Measurements from ENCODE around the gene NUP214. TPM values are rescaled to one million over a fixed set of nuclear protein-coding genes. Genes with fewer than 3 reads are reported as not detected.
"Not testable (repeated sequence)": the region's sequence is repeated elsewhere in the genome, so short reads cannot be mapped to it uniquely, and the experiment has no call there.

NUP214 gene
- total and polyA plus RNA-seq, 4 donors = 16.6 to 44.3 (median 34.0) TPM

GRCh38 chr9:131095666-131096268 lies 29.6 kb upstream of the NUP214 start:
- no peak for DNase-seq (ENCODE audit: low read depth in 4 of 6, low spot score in 6 of 6)
- Histone ChIP-seq H3K4me3 (ENCODE audit: low read depth, low read length) (peak overlapping the region; percentile 66), H3K9me3 (ENCODE audit: control insufficient read depth, insufficient read depth, low read length) (no peaks in the 10 kb centered on the region), H3K27me3 (ENCODE audit: control insufficient read depth, insufficient read depth, low read length) (peaks cover 14% of the 10 kb centered on the region), H3K27ac (ENCODE audit: low read depth, low read length) (peak overlapping the region; percentile 71), H3K4me1 (ENCODE audit: control insufficient read depth, insufficient read depth, low read length) (peaks cover 73% of the 10 kb centered on the region), H3K36me3 (ENCODE audit: control insufficient read depth, insufficient read depth, low read length) (peaks cover 12% of the 10 kb centered on the region)
- whole genome bisulfite sequencing (ENCODE audit: insufficient coverage) = 29% methylated on average over 12 of the region's 16 CpGs

- Histone ChIP-seq H3K4me1 (ENCODE audit: control insufficient read depth, insufficient read depth, low read length) (peaks cover 72% of the 10 kb centered on the region), H3K27ac (ENCODE audit: low read depth, low read length) (peak within 1 kb of the TSS; percentile 71), H3K4me3 (ENCODE audit: low read depth, low read length) (peak within 1 kb of the TSS; percentile 66), H3K9me3 (ENCODE audit: control insufficient read depth, insufficient read depth, low read length) (no peaks in the 10 kb centered on the region), H3K27me3 (ENCODE audit: control insufficient read depth, insufficient read depth, low read length) (peaks cover 14% of the 10 kb centered on the region), H3K36me3 (ENCODE audit: control insufficient read depth, insufficient read depth, low read length) (peaks cover 10% of the 10 kb centered on the region)
- peak in 2 of 6 donors; percentile 78 to 85 for DNase-seq (ENCODE audit: low read depth in 4 of 6, low spot score in 6 of 6)
- under 1% methylated on average over 76 of the region's 99 CpGs for WGBS (ENCODE audit: insufficient coverage)
Observed at GRCh38 chr9:131096269-131097125, 28.9 kb upstream of the NUP214 start, which contains the start of gene AIF1L. TSS of gene AIF1L (plus strand) at chr9:131096531. CDS start at chr9:131096630, 99 bp downstream.

GRCh38 chr9:131097126-131097947 lies 28.0 kb upstream of the NUP214 start:
- Histone ChIP-seq H3K27me3 (ENCODE audit: control insufficient read depth, insufficient read depth, low read length) (peaks cover 14% of the 10 kb centered on the region), H3K4me3 (ENCODE audit: low read depth, low read length) (peak overlapping the region; percentile 66), H3K9me3 (ENCODE audit: control insufficient read depth, insufficient read depth, low read length) (no peaks in the 10 kb centered on the region), H3K27ac (ENCODE audit: low read depth, low read length) (peak overlapping the region; percentile 64), H3K4me1 (ENCODE audit: control insufficient read depth, insufficient read depth, low read length) (peaks cover 75% of the 10 kb centered on the region), H3K36me3 (ENCODE audit: control insufficient read depth, insufficient read depth, low read length) (peaks cover 10% of the 10 kb centered on the region)
- peak in 1 of 6 donors; percentile 49 for DNase-seq (ENCODE audit: low read depth in 4 of 6, low spot score in 6 of 6)
- WGBS (ENCODE audit: insufficient coverage) = 19% methylated on average over 14 of the region's 19 CpGs

DNA sequence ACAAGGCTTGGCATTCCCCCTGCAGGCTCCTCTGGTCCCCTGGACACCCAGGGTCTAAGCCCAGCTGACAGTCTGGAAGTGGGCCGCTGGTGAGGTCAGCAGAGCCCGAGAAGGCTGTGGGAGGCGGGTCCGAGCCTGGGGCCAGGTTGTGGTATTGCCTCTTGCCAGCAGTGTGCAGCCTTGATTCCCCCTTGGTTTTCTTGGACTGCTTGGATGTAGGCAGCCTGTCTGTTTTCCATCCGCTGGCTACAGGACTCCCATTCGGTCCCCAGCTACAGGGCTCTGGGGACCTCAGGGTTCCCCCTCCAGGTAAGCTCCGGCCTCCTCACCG lies 27.5 kb upstream of the NUP214 start:
- peaks cover 75% of the 10 kb centered on the region for H3K4me1 ChIP-seq (ENCODE audit: control insufficient read depth, insufficient read depth, low read length)
- H3K27ac ChIP-seq (ENCODE audit: low read depth, low read length) = peak overlapping the region; percentile 64

DNA sequence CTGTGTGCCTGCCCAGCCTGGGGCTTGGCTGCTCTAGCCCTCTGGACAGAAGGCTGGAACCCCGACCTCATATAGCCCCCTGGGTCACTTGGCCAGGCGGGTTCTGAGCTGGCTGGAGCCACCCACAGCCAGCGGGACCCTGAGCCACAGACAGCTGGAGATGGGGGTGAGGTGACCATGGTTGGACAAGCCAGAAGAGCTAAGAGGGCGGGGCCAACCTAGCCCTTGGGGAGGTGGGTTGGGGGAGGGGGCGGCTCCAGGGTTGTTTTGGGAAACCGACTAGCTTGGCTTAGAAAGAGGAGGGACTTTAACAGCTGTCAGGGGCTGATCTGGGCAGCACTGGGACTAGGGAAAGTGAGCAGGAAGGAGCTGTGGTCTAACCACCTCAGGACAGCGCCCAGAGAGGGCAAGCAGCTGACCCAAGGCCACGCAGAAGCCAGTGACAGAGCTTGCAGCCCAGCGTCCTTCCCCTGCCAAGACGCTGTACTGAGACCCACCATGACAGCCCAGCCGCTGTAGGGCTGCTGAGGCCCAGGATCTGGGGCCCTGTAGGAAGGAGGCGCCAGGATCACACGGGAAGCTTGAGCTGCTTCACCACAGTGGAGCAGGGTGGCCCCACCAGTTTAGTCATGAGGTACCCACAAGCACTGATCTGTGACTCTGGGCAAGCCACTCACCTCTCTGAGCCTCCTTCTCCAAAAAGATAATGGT lies 26.8 kb upstream of the NUP214 start:
- no peak overlapping the region for H3K4me3 ChIP-seq (ENCODE audit: low read depth, low read length)
- no peak for DNase-seq (ENCODE audit: low read depth in 4 of 6, low spot score in 6 of 6)
- peaks cover 10% of the 10 kb centered on the region for H3K36me3 ChIP-seq (ENCODE audit: control insufficient read depth, insufficient read depth, low read length)
- peaks cover 74% of the 10 kb centered on the region for H3K4me1 ChIP-seq (ENCODE audit: control insufficient read depth, insufficient read depth, low read length)
- peaks cover 14% of the 10 kb centered on the region for H3K27me3 ChIP-seq (ENCODE audit: control insufficient read depth, insufficient read depth, low read length)
- peak overlapping the region; percentile 64 for H3K27ac ChIP-seq (ENCODE audit: low read depth, low read length)
- H3K9me3 ChIP-seq (ENCODE audit: control insufficient read depth, insufficient read depth, low read length) = no peaks in the 10 kb centered on the region
- 71% methylated on average over 13 of the region's 13 CpGs for WGBS (ENCODE audit: insufficient coverage)

More for the DNA sequence above, 27.5 kb upstream of the NUP214 start:
- WGBS (ENCODE audit: insufficient coverage) = 49% methylated on average over 8 of the region's 8 CpGs
- peaks cover 10% of the 10 kb centered on the region for H3K36me3 ChIP-seq (ENCODE audit: control insufficient read depth, insufficient read depth, low read length)
- DNase-seq (ENCODE audit: low read depth in 4 of 6, low spot score in 6 of 6) = peak in 1 of 6 donors; percentile 57
- H3K4me3 ChIP-seq (ENCODE audit: low read depth, low read length) = no peak overlapping the region
- H3K27me3 ChIP-seq (ENCODE audit: control insufficient read depth, insufficient read depth, low read length) = peaks cover 14% of the 10 kb centered on the region
- H3K9me3 ChIP-seq (ENCODE audit: control insufficient read depth, insufficient read depth, low read length) = no peaks in the 10 kb centered on the region

GRCh38 chr9:131099102-131099606 lies 26.2 kb upstream of the NUP214 start:
- no peaks in the 10 kb centered on the region for H3K9me3 ChIP-seq (ENCODE audit: control insufficient read depth, insufficient read depth, low read length)
- H3K4me1 ChIP-seq (ENCODE audit: control insufficient read depth, insufficient read depth, low read length) = peaks cover 74% of the 10 kb centered on the region
- H3K4me3 ChIP-seq (ENCODE audit: low read depth, low read length) = no peak overlapping the region
- 66% methylated on average over 8 of the region's 8 CpGs for WGBS (ENCODE audit: insufficient coverage)
- H3K36me3 ChIP-seq (ENCODE audit: control insufficient read depth, insufficient read depth, low read length) = peaks cover 14% of the 10 kb centered on the region
- H3K27me3 ChIP-seq (ENCODE audit: control insufficient read depth, insufficient read depth, low read length) = peaks cover 14% of the 10 kb centered on the region
- no peak overlapping the region for H3K27ac ChIP-seq (ENCODE audit: low read depth, low read length)
- DNase-seq (ENCODE audit: low read depth in 4 of 6, low spot score in 6 of 6) = peak in 1 of 6 donors; percentile 57

DNA sequence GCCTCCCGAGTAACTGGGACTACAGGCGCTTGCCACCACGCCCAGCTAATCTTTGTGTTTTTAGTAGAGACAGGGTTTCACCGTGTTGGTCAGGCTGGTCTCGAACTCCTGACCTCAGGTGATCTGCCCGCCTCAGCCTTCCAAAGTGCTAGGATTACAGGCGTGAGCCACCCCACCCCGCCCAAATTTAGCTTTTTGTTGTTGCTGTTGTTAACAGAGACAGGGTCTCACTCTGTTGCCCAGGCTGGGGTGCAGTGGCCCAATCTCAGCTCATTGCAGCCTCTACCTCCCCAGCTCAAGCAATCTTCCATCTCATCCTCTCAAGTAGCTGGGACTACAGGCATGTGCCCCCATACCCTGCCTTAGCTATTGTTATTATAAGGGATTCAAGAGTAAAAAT lies 25.5 kb upstream of the NUP214 start:
- not testable (repeated sequence) for H3K27ac ChIP-seq (ENCODE audit: low read depth, low read length); H3K4me3 ChIP-seq (ENCODE audit: low read depth, low read length); H3K9me3 ChIP-seq (ENCODE audit: control insufficient read depth, insufficient read depth, low read length); DNase-seq (ENCODE audit: low read depth in 4 of 6, low spot score in 6 of 6); H3K27me3 ChIP-seq (ENCODE audit: control insufficient read depth, insufficient read depth, low read length)
- 94% methylated on average over 8 of the region's 8 CpGs for WGBS (ENCODE audit: insufficient coverage)
- Histone ChIP-seq H3K4me1 (ENCODE audit: control insufficient read depth, insufficient read depth, low read length) (peaks cover 73% of the 10 kb centered on the region), H3K36me3 (ENCODE audit: control insufficient read depth, insufficient read depth, low read length) (peaks cover 14% of the 10 kb centered on the region)

GRCh38 chr9:131100445-131100844 lies 24.9 kb upstream of the NUP214 start:
- Histone ChIP-seq H3K27me3 (ENCODE audit: control insufficient read depth, insufficient read depth, low read length) (peaks cover 7% of the 10 kb centered on the region), H3K4me1 (ENCODE audit: control insufficient read depth, insufficient read depth, low read length) (peaks cover 74% of the 10 kb centered on the region), H3K9me3 (ENCODE audit: control insufficient read depth, insufficient read depth, low read length) (no peaks in the 10 kb centered on the region), H3K27ac (ENCODE audit: low read depth, low read length) (no peak overlapping the region), H3K36me3 (ENCODE audit: control insufficient read depth, insufficient read depth, low read length) (peaks cover 18% of the 10 kb centered on the region), H3K4me3 (ENCODE audit: low read depth, low read length) (no peak overlapping the region)
- DNase-seq (ENCODE audit: low read depth in 4 of 6, low spot score in 6 of 6) = no peak
- WGBS (ENCODE audit: insufficient coverage) = 77% methylated on average over 5 of the region's 9 CpGs
